CD14-positive monocyte (primary cell): ENCODE results near the gene PSMD13. TPM values are rescaled to one million over a fixed set of nuclear protein-coding genes. Genes with fewer than 3 reads are reported as not detected.

ENCODE experiments used
- DNase-seq, 3 donors: peaks; one replicate each; pipeline ENCODE4 v3.0.0-alpha.2; 2011 to 2022
- H2AFZ ChIP-seq: 2 replicates; pipeline ENCODE4 v1.6.0; 2012; ENCODE audit warnings: mild to moderate bottlenecking, low read depth, low read length, inconsistent platforms; ENCODE audit not compliant: insufficient read depth, poor library complexity, severe bottlenecking
- H3K27ac ChIP-seq, 2 donors: 1 replicate in 1 of 2; 2 replicates in 1 of 2; pipeline ENCODE4 v1.5.1; 2012 to 2013; ENCODE audit warnings: low read length in 2 of 2, control low read depth in 1 of 2, inconsistent platforms in 1 of 2, low read depth in 1 of 2, mild to moderate bottlenecking in 1 of 2
- H3K27me3 ChIP-seq, 2 donors: one replicate each; pipeline versions ENCODE4 v1.6.0 to v1.6.1; 2011 to 2013; ENCODE audit warnings: low read length in 2 of 2; ENCODE audit not compliant: control insufficient read depth in 2 of 2, insufficient read depth in 2 of 2
- H3K36me3 ChIP-seq, 2 donors: replicated peaks in 1 of 2; 1 replicate in 1 of 2; 2 replicates in 1 of 2; pipeline versions ENCODE4 v1.5.1 to v1.6.1; 2012 to 2013; ENCODE audit warnings: low read length in 2 of 2, control low read depth in 1 of 2, inconsistent platforms in 1 of 2, mild to moderate bottlenecking in 1 of 2; ENCODE audit not compliant: insufficient read depth in 2 of 2, control insufficient read depth in 1 of 2
- H3K4me1 ChIP-seq, 2 donors: 1 replicate in 1 of 2; 2 replicates in 1 of 2; pipeline versions ENCODE4 v1.5.1 to v1.6.1; 2012 to 2013; ENCODE audit warnings: low read length in 2 of 2, control low read depth in 1 of 2, inconsistent platforms in 1 of 2, mild to moderate bottlenecking in 1 of 2, moderate library complexity in 1 of 2; ENCODE audit not compliant: insufficient read depth in 2 of 2, control insufficient read depth in 1 of 2
- H3K4me2 ChIP-seq: replicated peaks from 2 replicates; pipeline ENCODE3; 2012; ENCODE audit warnings: low read length, moderate library complexity, mild to moderate bottlenecking; ENCODE audit not compliant: poor library complexity, severe bottlenecking; ENCODE audit errors: extremely low read depth
- H3K4me3 ChIP-seq, 3 experiments: fragments of 200-600 bp in 1 of 3; sonication (generic) in 1 of 3; replicated peaks in 1 of 3; 1 replicate in 2 of 3; 2 replicates in 1 of 3; pipeline ENCODE4 v1.5.1; 2011 to 2013; ENCODE audit warnings: low read length in 3 of 3, mild to moderate bottlenecking in 3 of 3, control low read depth in 2 of 3, low read depth in 2 of 3, inconsistent platforms in 1 of 3, moderate library complexity in 1 of 3
- H3K79me2 ChIP-seq: 2 replicates; pipeline ENCODE4 v1.6.0; 2012; ENCODE audit warnings: mild to moderate bottlenecking, control low read depth, inconsistent platforms, low read length, moderate library complexity; ENCODE audit not compliant: insufficient read depth
- H3K9ac ChIP-seq: 2 replicates; pipeline ENCODE4 v1.6.0; 2017; ENCODE audit warnings: low read length, mild to moderate bottlenecking; ENCODE audit not compliant: insufficient read depth, poor library complexity, severe bottlenecking
- H3K9me3 ChIP-seq, 2 donors: replicated peaks in 1 of 2; 1 replicate in 1 of 2; 2 replicates in 1 of 2; pipeline versions ENCODE4 v1.5.1 to v1.6.1; 2012 to 2013; ENCODE audit warnings: low read length in 2 of 2, control low read depth in 1 of 2; ENCODE audit not compliant: control insufficient read depth in 1 of 2, insufficient read depth in 1 of 2
- H4K20me1 ChIP-seq: 2 replicates; pipeline ENCODE4 v1.6.0; 2012; ENCODE audit warnings: mild to moderate bottlenecking, low read length, control low read depth, moderate library complexity; ENCODE audit not compliant: insufficient read depth
- H3K27ac Mint-ChIP-seq, 7 donors: one replicate each; pipeline ENCODE4 v1.8.0; 2020; ENCODE audit warnings: mild to moderate bottlenecking in 7 of 7, mixed read lengths in 7 of 7, moderate library complexity in 6 of 7, inconsistent platforms in 2 of 7
- H3K27me3 Mint-ChIP-seq, 3 donors: one replicate each; pipeline ENCODE4 v1.8.0; 2021 to 2022; ENCODE audit warnings: low read depth in 3 of 3, mild to moderate bottlenecking in 3 of 3, mixed read lengths in 3 of 3, moderate library complexity in 3 of 3, inconsistent platforms in 1 of 3
- H3K36me3 Mint-ChIP-seq, 2 donors: one replicate each; pipeline ENCODE4 v1.8.0; 2020; ENCODE audit warnings: mixed read lengths in 2 of 2, inconsistent platforms in 1 of 2, mild to moderate bottlenecking in 1 of 2
- H3K4me1 Mint-ChIP-seq: one replicate; pipeline ENCODE4 v1.8.0; 2020; ENCODE audit warnings: mild to moderate bottlenecking, mixed read lengths
- H3K4me3 Mint-ChIP-seq, 2 donors: one replicate each; pipeline ENCODE4 v1.8.0; 2020; ENCODE audit warnings: mild to moderate bottlenecking in 2 of 2, mixed read lengths in 2 of 2, moderate library complexity in 1 of 2
- H3K9me3 Mint-ChIP-seq, 7 donors: one replicate each; pipeline ENCODE4 v1.8.0; 2020 to 2022; ENCODE audit warnings: mixed read lengths in 7 of 7, mild to moderate bottlenecking in 6 of 7, moderate library complexity in 6 of 7, inconsistent platforms in 2 of 7
- CTCF ChIP-seq: fragments of 200-600 bp; IDR thresholded peaks from one replicate; pipeline ENCODE4 v1.8.0; 2022; ENCODE audit warnings: antibody characterized with exemption, mild to moderate bottlenecking
- WGBS: methylation state at CpG from one replicate; pipeline ENCODE4 v1.1.5; 2013; ENCODE audit warnings: missing lambda C conversion rate; ENCODE audit not compliant: insufficient coverage; 5-methylcytosine and 5-hydroxymethylcytosine counted together
- intact Hi-C, 2 donors: fragments of 100-400 bp; cut with micrococcal nuclease; formaldehyde crosslinking; loops; one replicate each; pipeline versions ENCODE4 v1.15.0 to v1.15.1; 2023
- polyA plus RNA-seq, 3 donors: library from polyadenylated mRNA; depleted of rRNA in 1 of 3; unstranded in 2 of 3; stranded (reverse) in 1 of 3; fragments of 300-500 nt in 2 of 3; fragments of >200 nt in 1 of 3; fragmentation: Illumina TruSeq in 2 of 3; gene quantifications; 1 replicate in 2 of 3; 2 replicates in 1 of 3; pipeline ENCODE4 v1.2.3, GENCODE V29; 2012 to 2021

PSMD13 gene
- polyA plus RNA-seq, 3 donors: 136 to 272 (median 218) TPM

GRCh38 chr11:287821-288477, 51.2 kb downstream of the PSMD13 start:
- H3K27me3 Mint-ChIP-seq: peaks cover 34 to 61% (median 40%) of the 10 kb centered on the region in 3 donors
- H3K4me3 Mint-ChIP-seq: peak overlapping the region; percentile 82 to 95
- intact Hi-C loops: loop anchor here in 1 of 2 donors (5.0 kb wide), 1 partner anchor 36 kb away; no protein-coding TSS in a partner anchor
- Histone ChIP-seq H3K4me1 (peaks cover 14 to 20% of the 10 kb centered on the region in 2 donors), H3K79me2 (no peaks in the 10 kb centered on the region), H2AFZ (peak overlapping the region; percentile 86), H4K20me1 (no peaks in the 10 kb centered on the region), H3K9me3 (no peaks in the 10 kb centered on the region), H3K27me3 (peaks cover 0 to 27% of the 10 kb centered on the region in 2 donors), H3K9ac (peak overlapping the region; percentile 71), H3K4me3 (peak overlapping the region; percentile 48 to 70 (median 55)), H3K4me2 (peak overlapping the region; percentile 92), H3K27ac (no peak overlapping the region), H3K36me3 (no peaks in the 10 kb centered on the region)
- DNase-seq: no peak
- H3K36me3 Mint-ChIP-seq: peaks cover 4 to 11% of the 10 kb centered on the region in 2 donors
- 19% methylated on average over 38 of the region's 41 CpGs for WGBS
- peaks cover 19% of the 10 kb centered on the region for H3K4me1 Mint-ChIP-seq
- H3K9me3 Mint-ChIP-seq: peaks cover 0 to 9% (median 5%) of the 10 kb centered on the region in 7 donors
- H3K27ac Mint-ChIP-seq: peak overlapping the region in 2 of 7 donors; percentile 32 to 54
- TF ChIP-seq CTCF: no peak

GRCh38 chr11:288478-289397, 52.0 kb downstream of the PSMD13 start, which contains the start of gene PGGHG:
Gene PGGHG, plus strand, starts transcription at chr11:289126. Its CDS starts 691 bp downstream, at chr11:289817.
- Mint-ChIP-seq H3K4me3 (peak within 1 kb of the TSS; percentile 82 to 95), H3K27ac (peak within 1 kb of the TSS in 3 of 7 donors; percentile 26 to 84 (median 49)), H3K27me3 (peaks cover 27 to 54% (median 34%) of the 10 kb centered on the region in 3 donors), H3K9me3 (peaks cover 0 to 9% (median 5%) of the 10 kb centered on the region in 7 donors), H3K36me3 (peaks cover 4 to 9% of the 10 kb centered on the region in 2 donors), H3K4me1 (peaks cover 17% of the 10 kb centered on the region)
- H3K27me3 ChIP-seq: peaks cover 0 to 25% of the 10 kb centered on the region in 2 donors
- intact Hi-C loops: loop anchor here in 1 of 2 donors (5.0 kb wide), 1 partner anchor 36 kb away; no protein-coding TSS in a partner anchor
- peak; percentile 46 to 63 (median 61) for DNase-seq
- H3K9ac ChIP-seq: peak within 1 kb of the TSS; percentile 71
- peak within 1 kb of the TSS; percentile 86 for H2AFZ ChIP-seq
- peak within 1 kb of the TSS; percentile 92 for H3K4me2 ChIP-seq
- TF ChIP-seq CTCF: no peak
- under 1% methylated on average over 71 of the region's 112 CpGs for WGBS
- H3K27ac ChIP-seq: no peak within 1 kb of the TSS
- H3K4me1 ChIP-seq: peaks cover 14 to 20% of the 10 kb centered on the region in 2 donors
- H3K36me3 ChIP-seq: no peaks in the 10 kb centered on the region
- no peaks in the 10 kb centered on the region for H3K9me3 ChIP-seq
- no peaks in the 10 kb centered on the region for H3K79me2 ChIP-seq
- H3K4me3 ChIP-seq: peak within 1 kb of the TSS; percentile 48 to 70 (median 55)
- H4K20me1 ChIP-seq: no peaks in the 10 kb centered on the region
